Endothelial cell of umbilical vein (primary cell): ENCODE data around the gene SLC1A7. TPM values are rescaled to one million over a fixed set of nuclear protein-coding genes. Genes with fewer than 3 reads are reported as not detected.

ENCODE experiments used
- BruUV-seq: library from RNA; stranded (reverse); fragments of 400-500 nt; replicated peaks from 2 replicates; lab custom pipeline; 2021; lab: Mats Ljungman, UMichigan
- CTCF ChIA-PET: fragments of 300-600, 350-600 bp; sonication (Branson Sonifier 250); formaldehyde crosslinking; loops from one replicate; lab custom pipeline; 2021; ENCODE audit warnings: antibody characterized with exemption, inconsistent platforms; lab: Charles Lee
- POLR2A ChIA-PET: fragments of 300-600, 350-600 bp; sonication (Branson Sonifier 250); formaldehyde crosslinking; loops from one replicate; lab custom pipeline; 2021; ENCODE audit warnings: antibody characterized with exemption, inconsistent platforms; lab: Charles Lee
- DNase-seq: peaks from one replicate; pipeline ENCODE4 v3.0.0-alpha.2; 2011; ENCODE audit warnings: low read depth, low spot score
- FAIRE-seq: peaks from 2 replicates; lab custom pipeline; 2011; peaks lifted over from hg19 to GRCh38; lab: Jason Lieb, UNC
- H2AFZ ChIP-seq: 2 replicates; pipeline ENCODE4 v1.6.0; 2012; ENCODE audit warnings: low read depth, low read length, control low read depth, inconsistent platforms
- H3K27ac ChIP-seq: 2 replicates; pipeline ENCODE4 v1.5.1; 2011; ENCODE audit warnings: low read depth, mild to moderate bottlenecking, control low read depth, low read length, moderate library complexity; ENCODE audit not compliant: insufficient read depth
- H3K27me3 ChIP-seq, 2 experiments: 2 replicates each; pipeline versions ENCODE4 v1.6.0 to v1.6.1; 2011; ENCODE audit warnings: low read length in 2 of 2, mixed read lengths in 1 of 2; ENCODE audit not compliant: control insufficient read depth in 2 of 2, insufficient read depth in 2 of 2
- H3K36me3 ChIP-seq, 2 experiments: 2 replicates in 1 of 2; 3 replicates in 1 of 2; pipeline ENCODE4 v1.5.1; 2011; ENCODE audit warnings: low read length in 2 of 2, mild to moderate bottlenecking in 1 of 2, moderate library complexity in 1 of 2; ENCODE audit not compliant: control insufficient read depth in 2 of 2, insufficient read depth in 2 of 2; ENCODE audit errors: extremely low read depth in 1 of 2
- H3K4me1 ChIP-seq: 3 replicates; pipeline ENCODE4 v1.5.1; 2011; ENCODE audit warnings: mild to moderate bottlenecking, low read length; ENCODE audit not compliant: control insufficient read depth, insufficient read depth; ENCODE audit errors: extremely low read depth
- H3K4me2 ChIP-seq: 2 replicates; pipeline ENCODE4 v1.6.1; 2011; ENCODE audit warnings: low read length, control low read depth, mixed read lengths; ENCODE audit not compliant: insufficient read depth
- H3K4me3 ChIP-seq, 3 experiments: fragments of 200-600 bp in 1 of 3; sonication (generic), shearing (Covaris generic) in 1 of 3; replicated peaks in 1 of 3; 2 replicates each; pipeline ENCODE4 v1.5.1; 2011 to 2016; ENCODE audit warnings: control low read depth in 3 of 3, low read length in 3 of 3, mild to moderate bottlenecking in 2 of 3, inconsistent platforms in 1 of 3, low read depth in 1 of 3, moderate library complexity in 1 of 3; ENCODE audit not compliant: insufficient read depth in 1 of 3
- H3K79me2 ChIP-seq: 2 replicates; pipeline ENCODE4 v1.6.0; 2012; ENCODE audit warnings: low read length, inconsistent platforms; ENCODE audit not compliant: control insufficient read depth, insufficient read depth
- H3K9ac ChIP-seq: replicated peaks from 2 replicates; pipeline ENCODE3; 2011; ENCODE audit warnings: low read length, control low read depth; ENCODE audit not compliant: insufficient read depth; ENCODE audit errors: extremely low read depth
- H3K9me1 ChIP-seq: replicated peaks from 3 replicates; pipeline ENCODE4 v1.6.0; 2011; ENCODE audit warnings: mild to moderate bottlenecking, low read length; ENCODE audit not compliant: control insufficient read depth, insufficient read depth; ENCODE audit errors: extremely low read depth
- H3K9me3 ChIP-seq: replicated peaks from 2 replicates; pipeline ENCODE4 v1.5.1; 2012; ENCODE audit warnings: low read length, inconsistent platforms; ENCODE audit not compliant: control insufficient read depth, insufficient read depth
- H4K20me1 ChIP-seq: replicated peaks from 2 replicates; pipeline ENCODE3; 2011; ENCODE audit warnings: mild to moderate bottlenecking, low read length; ENCODE audit not compliant: control insufficient read depth, insufficient read depth; ENCODE audit errors: extremely low read depth
- CTCF ChIP-seq, 2 donors: IDR thresholded peaks; 1 replicate in 1 of 2; 2 replicates in 1 of 2; pipeline ENCODE4 v1.5.1; 2011; ENCODE audit warnings: low read length in 2 of 2, mild to moderate bottlenecking in 2 of 2, moderate library complexity in 2 of 2, control low read depth in 1 of 2, inconsistent platforms in 1 of 2, low read depth in 1 of 2; ENCODE audit not compliant: insufficient read depth in 1 of 2; ENCODE audit errors: extremely low read depth in 1 of 2
- EZH2 ChIP-seq: IDR thresholded peaks from 2 replicates; pipeline ENCODE4 v1.6.1; 2012; ENCODE audit warnings: borderline replicate concordance, low read depth, mild to moderate bottlenecking, moderate library complexity, low read length, inconsistent platforms; ENCODE audit not compliant: severe bottlenecking
- FOS ChIP-seq: IDR thresholded peaks from 2 replicates; pipeline ENCODE4 v1.6.1; 2011; ENCODE audit warnings: mild to moderate bottlenecking, low read length, moderate library complexity, borderline replicate concordance; ENCODE audit not compliant: insufficient read depth
- GATA2 ChIP-seq: IDR thresholded peaks from 2 replicates; pipeline ENCODE4 v1.7.0; 2011; ENCODE audit warnings: low read depth, mild to moderate bottlenecking, moderate library complexity, mixed read lengths, low read length; ENCODE audit not compliant: insufficient read length, insufficient read depth
- JUN ChIP-seq: IDR thresholded peaks from 2 replicates; pipeline ENCODE4 v1.6.1; 2011; ENCODE audit warnings: borderline replicate concordance, low read depth; ENCODE audit not compliant: insufficient read length, insufficient read depth
- MAX ChIP-seq: IDR thresholded peaks from 2 replicates; pipeline ENCODE4 v1.6.1; 2011; ENCODE audit not compliant: insufficient read depth, insufficient read length
- MYC ChIP-seq: IDR thresholded peaks from one replicate; pipeline ENCODE4 v1.6.1; 2011; ENCODE audit warnings: mild to moderate bottlenecking, low read depth, low read length
- POLR2A ChIP-seq: IDR thresholded peaks from 2 replicates; pipeline ENCODE4 v1.6.1; 2012; ENCODE audit warnings: low read depth, mild to moderate bottlenecking, control low read depth, low read length
- POLR2AphosphoS5 ChIP-seq: IDR thresholded peaks from 2 replicates; pipeline ENCODE4 v1.6.1; 2012; ENCODE audit warnings: low read depth, mild to moderate bottlenecking, control low read depth, low read length, moderate library complexity; ENCODE audit not compliant: insufficient read depth
- dilution Hi-C: fragments of 300-500 bp; cut with MboI; formaldehyde crosslinking; loops from one replicate; pipeline ENCODE4 v1.15.0; 2019; ENCODE audit warnings: low sequenced_read_pairs; ENCODE audit not compliant: extremely low pct_ligation_motif_present
- intact Hi-C: fragments of 100-400 bp; cut with micrococcal nuclease; formaldehyde crosslinking; loops from one replicate; pipeline ENCODE4 v1.10.0; 2022
- polyA plus RNA-seq, 4 experiments: library from polyadenylated mRNA; depleted of rRNA in 3 of 4; stranded (reverse) in 3 of 4; unstranded in 1 of 4; fragments of >200 nt; gene quantifications; 2 replicates each; pipeline versions ENCODE4 v1.2.1 to v1.2.3, GENCODE V29; 2011 to 2012; ENCODE audit warnings: missing spikeins in 1 of 4
- total RNA-seq: library from RNA; stranded (reverse); gene quantifications from 2 replicates; pipeline ENCODE4 v1.2.3, GENCODE V29; 2021

Gene SLC1A7
- total and polyA plus RNA-seq, 2 donors (not counting 3 experiments of a cell fraction or from before 2014, with no cell fraction given) = not detected

GRCh38 chr1:53111073-53111556 is 31.3 kb downstream of the SLC1A7 start:
- H3K4me2 ChIP-seq = no peak overlapping the region
- dilution Hi-C loops (no loop called here), intact Hi-C loops (no loop called here)
- POLR2A ChIA-PET = no interaction called here
- H3K4me1 ChIP-seq = no peaks in the 10 kb centered on the region
- H3K36me3 ChIP-seq = no peaks in the 10 kb centered on the region
- no peaks in the 10 kb centered on the region for H3K27me3 ChIP-seq
- CTCF ChIA-PET = interaction anchor here (1.4 kb wide), 1 partner anchor 71 kb away, joined by 5 read pairs; no protein-coding TSS in a partner anchor
- no peaks in the 10 kb centered on the region for H3K9me1 ChIP-seq
- H3K9ac ChIP-seq = no peak overlapping the region
- no peaks in the 10 kb centered on the region for H4K20me1 ChIP-seq
- BruUV-seq = no TSS peak
- H3K79me2 ChIP-seq = no peaks in the 10 kb centered on the region
- FAIRE-seq (no peak), DNase-seq (no peak)
- H2AFZ ChIP-seq = no peak overlapping the region
- H3K4me3 ChIP-seq = no peak overlapping the region
- no peaks in the 10 kb centered on the region for H3K9me3 ChIP-seq
- TF ChIP-seq FOS = no peak
- TF ChIP-seq MYC = no peak
- TF ChIP-seq EZH2 = no peak
- no peak for TF ChIP-seq CTCF (IDR thresholded peaks at IDR 0.05; ENCODE audit: extremely low read depth in 1 of 2, insufficient read depth in 1 of 2, low read depth in 1 of 2, low read length in 2 of 2)
- no peak for TF ChIP-seq POLR2A
- TF ChIP-seq JUN = no peak
- TF ChIP-seq MAX = no peak
- TF ChIP-seq GATA2 = no peak
- TF ChIP-seq POLR2AphosphoS5 = no peak
- H3K27ac ChIP-seq = no peak overlapping the region
